ENCODE measurements around the gene INPP5J. TPM values are rescaled to one million over a fixed set of nuclear protein-coding genes. Genes with fewer than 3 reads are reported as not detected.
A peak's percentile ranks its signal among the peaks of the same experiment; 100 is the strongest.

INPP5J gene
- total and polyA plus RNA-seq, 2 of the 13 experiments (the other 11 are each of a cell fraction or from before 2014, with no cell fraction given) = 0.24 to 1.1 TPM

DNA sequence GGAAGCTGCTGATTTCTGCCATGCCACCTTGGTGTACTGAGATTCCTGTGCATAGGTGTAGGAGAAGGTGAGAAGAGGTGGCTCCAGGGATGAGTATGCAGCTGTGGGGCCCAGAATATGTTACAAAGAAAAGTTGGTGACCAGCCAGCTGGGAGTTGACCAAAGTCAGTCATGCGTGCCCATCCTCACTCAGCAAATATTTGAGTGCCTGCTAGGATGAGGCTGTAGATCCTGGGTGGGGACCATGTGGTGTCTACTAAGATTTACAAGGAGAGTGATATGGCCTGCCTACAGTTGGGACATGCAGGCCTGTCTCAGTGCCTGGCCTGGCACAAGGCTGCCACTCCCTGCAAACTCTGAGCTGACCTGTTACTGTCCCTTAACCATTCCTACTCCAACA, 56.6 kb downstream of the INPP5J start:
- TF ChIP-seq STAG1 (CRISPR knock-in tag; IDR thresholded peaks at IDR 0.05) = no peak
- TF ChIP-seq MAFK (conservative IDR thresholded peaks at IDR 0.05 in 1 of 2, IDR thresholded peaks at IDR 0.05 in 1 of 2; ENCODE audit: low read length in 2 of 2) = 0 out of 4 replicates have a peak, but pooled peaks of 1 of the 2 experiments have one; percentile 2
- POLR2A ChIA-PET = no interaction called here
- no peak overlapping the region for H3K9ac ChIP-seq (ENCODE audit: insufficient read depth, low read depth, low read length)
- WGBS (ENCODE audit: low lambda C conversion rate) = 43% methylated on average over 1 of the region's 1 CpG
- intact Hi-C loops (cut with micrococcal nuclease; ENCODE audit: unreplicated experiment) (no loop called here), in situ Hi-C loops (cut with HindIII; ENCODE audit: extremely low pct_ligation_motif_present, low pct_unique_long_range_greater_than_20kb) (no loop called here)
- no peak overlapping the region for H2AFZ ChIP-seq (ENCODE audit: low read length)
- ATAC-seq (peak; percentile 47; the same call in 2 of the 3 replicates), FAIRE-seq (no peak), DNase-seq (ENCODE audit: low spot score) (peak; percentile 50)
- peaks cover 4 to 11% of the 10 kb centered on the region in 2 experiments; a peak in 3 of 5 replicates for H3K36me3 ChIP-seq (replicated peaks in 1 of 2; ENCODE audit: control insufficient read depth in 1 of 2, insufficient read depth in 2 of 2, low read length in 2 of 2)
- H3K79me2 ChIP-seq (ENCODE audit: insufficient read depth, low read length) = peaks cover 27% of the 10 kb centered on the region
- CTCF ChIA-PET (ENCODE audit: low intra/inter-chr PET ratio, low total read pairs) = no interaction called here
- H3K4me2 ChIP-seq (ENCODE audit: low read depth, low read length) = no peak overlapping the region
- H3K9me3 ChIP-seq (ENCODE audit: low read length) = no peaks in the 10 kb centered on the region
- H3K27me3 ChIP-seq (ENCODE audit: control insufficient read depth in 1 of 2, insufficient read depth in 2 of 2, low read length in 2 of 2) = no peaks in the 10 kb centered on the region
- H3K27ac ChIP-seq (ENCODE audit: extremely low read length, insufficient read depth, low read length) = no peak overlapping the region
- H3K4me3 ChIP-seq (replicated peaks in 1 of 3; ENCODE audit: insufficient read depth in 1 of 3, low read depth in 2 of 3, low read length in 3 of 3) = no peak overlapping the region
- BruUV-seq (replicated peaks) = no TSS peak
- 0 out of 2 replicates have a peak, but pooled peaks cover under 1% of the 10 kb centered on the region for H4K20me1 ChIP-seq (ENCODE audit: insufficient read depth, low read length)
- H3K4me1 ChIP-seq (ENCODE audit: insufficient read depth, low read length) = peaks cover 22% of the 10 kb centered on the region

DNA sequence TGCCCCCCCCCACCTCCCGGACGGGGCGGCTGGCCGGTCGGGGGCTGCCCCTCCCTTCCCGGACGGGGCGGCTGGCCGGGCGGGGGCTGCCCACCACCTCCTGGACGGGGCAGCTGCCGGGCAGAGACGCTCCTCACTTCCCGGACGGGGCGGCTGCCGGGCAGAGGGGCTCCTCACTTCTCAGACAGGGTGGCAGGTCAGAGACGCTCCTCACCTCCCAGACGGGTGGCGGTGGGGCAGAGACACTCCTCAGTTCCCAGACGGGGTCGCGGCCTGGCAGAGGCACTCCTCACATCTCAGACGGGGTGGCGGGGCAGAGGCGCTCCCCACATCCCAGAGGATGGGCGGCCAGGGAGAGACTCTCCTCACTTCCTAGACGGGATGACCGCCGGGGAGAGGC, 61.2 kb downstream of the INPP5J start:
- H3K4me1 ChIP-seq (ENCODE audit: insufficient read depth, low read length) = peaks cover 7% of the 10 kb centered on the region
- H3K27me3 ChIP-seq (ENCODE audit: control insufficient read depth in 1 of 2, insufficient read depth in 2 of 2, low read length in 2 of 2) = no peaks in the 10 kb centered on the region
- peaks cover 1 to 33% of the 10 kb centered on the region in 2 experiments; a peak in 4 of 5 replicates for H3K36me3 ChIP-seq (replicated peaks in 1 of 2; ENCODE audit: control insufficient read depth in 1 of 2, insufficient read depth in 2 of 2, low read length in 2 of 2)
- no peak for DNase-seq (ENCODE audit: low spot score)
- FAIRE-seq = no peak
- H3K9ac ChIP-seq (ENCODE audit: insufficient read depth, low read depth, low read length) = no peak overlapping the region
- WGBS (ENCODE audit: low lambda C conversion rate) = no CpG with 5 or more reads among the region's 30 CpGs
- H3K27ac ChIP-seq (ENCODE audit: extremely low read length, insufficient read depth, low read length) = no peak overlapping the region
- H3K4me2 ChIP-seq (ENCODE audit: low read depth, low read length) = no peak overlapping the region
- no peaks in the 10 kb centered on the region for H4K20me1 ChIP-seq (ENCODE audit: insufficient read depth, low read length)
- intact Hi-C loops (cut with micrococcal nuclease; ENCODE audit: unreplicated experiment) (no loop called here), in situ Hi-C loops (cut with HindIII; ENCODE audit: extremely low pct_ligation_motif_present, low pct_unique_long_range_greater_than_20kb) (no loop called here)
- BruUV-seq (replicated peaks) = no TSS peak
- no peaks in the 10 kb centered on the region for H3K9me3 ChIP-seq (ENCODE audit: low read length)
- no peak overlapping the region for H3K4me3 ChIP-seq (replicated peaks in 1 of 3; ENCODE audit: insufficient read depth in 1 of 3, low read depth in 2 of 3, low read length in 3 of 3)
- no peak overlapping the region for H2AFZ ChIP-seq (ENCODE audit: low read length)
- ATAC-seq = no peak
- H3K79me2 ChIP-seq (ENCODE audit: insufficient read depth, low read length) = peaks cover 8% of the 10 kb centered on the region
- CTCF ChIA-PET (ENCODE audit: low intra/inter-chr PET ratio, low total read pairs) = no interaction called here
- POLR2A ChIA-PET = no interaction called here
- TF ChIP-seq TBX2 (CRISPR knock-in tag; IDR thresholded peaks at IDR 0.05; ENCODE audit: borderline replicate concordance) (no peak), ZNF607 (CRISPR knock-in tag; IDR thresholded peaks at IDR 0.05; ENCODE audit: borderline replicate concordance) (no peak), ZNF121 (CRISPR knock-in tag; IDR thresholded peaks at IDR 0.05) (no peak), ZNF766 (CRISPR knock-in tag; IDR thresholded peaks at IDR 0.05; ENCODE audit: borderline replicate concordance) (no peak)
- TF ChIP-seq, protein P1, sequence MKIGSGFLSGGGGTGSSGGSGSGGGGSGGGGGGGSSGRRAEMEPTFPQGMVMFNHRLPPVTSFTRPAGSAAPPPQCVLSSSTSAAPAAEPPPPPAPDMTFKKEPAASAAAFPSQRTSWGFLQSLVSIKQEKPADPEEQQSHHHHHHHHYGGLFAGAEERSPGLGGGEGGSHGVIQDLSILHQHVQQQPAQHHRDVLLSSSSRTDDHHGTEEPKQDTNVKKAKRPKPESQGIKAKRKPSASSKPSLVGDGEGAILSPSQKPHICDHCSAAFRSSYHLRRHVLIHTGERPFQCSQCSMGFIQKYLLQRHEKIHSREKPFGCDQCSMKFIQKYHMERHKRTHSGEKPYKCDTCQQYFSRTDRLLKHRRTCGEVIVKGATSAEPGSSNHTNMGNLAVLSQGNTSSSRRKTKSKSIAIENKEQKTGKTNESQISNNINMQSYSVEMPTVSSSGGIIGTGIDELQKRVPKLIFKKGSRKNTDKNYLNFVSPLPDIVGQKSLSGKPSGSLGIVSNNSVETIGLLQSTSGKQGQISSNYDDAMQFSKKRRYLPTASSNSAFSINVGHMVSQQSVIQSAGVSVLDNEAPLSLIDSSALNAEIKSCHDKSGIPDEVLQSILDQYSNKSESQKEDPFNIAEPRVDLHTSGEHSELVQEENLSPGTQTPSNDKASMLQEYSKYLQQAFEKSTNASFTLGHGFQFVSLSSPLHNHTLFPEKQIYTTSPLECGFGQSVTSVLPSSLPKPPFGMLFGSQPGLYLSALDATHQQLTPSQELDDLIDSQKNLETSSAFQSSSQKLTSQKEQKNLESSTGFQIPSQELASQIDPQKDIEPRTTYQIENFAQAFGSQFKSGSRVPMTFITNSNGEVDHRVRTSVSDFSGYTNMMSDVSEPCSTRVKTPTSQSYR (CRISPR knock-in tag; IDR thresholded peaks at IDR 0.05; ENCODE audit: borderline replicate concordance) = no peak
- TF ChIP-seq, protein P2, sequence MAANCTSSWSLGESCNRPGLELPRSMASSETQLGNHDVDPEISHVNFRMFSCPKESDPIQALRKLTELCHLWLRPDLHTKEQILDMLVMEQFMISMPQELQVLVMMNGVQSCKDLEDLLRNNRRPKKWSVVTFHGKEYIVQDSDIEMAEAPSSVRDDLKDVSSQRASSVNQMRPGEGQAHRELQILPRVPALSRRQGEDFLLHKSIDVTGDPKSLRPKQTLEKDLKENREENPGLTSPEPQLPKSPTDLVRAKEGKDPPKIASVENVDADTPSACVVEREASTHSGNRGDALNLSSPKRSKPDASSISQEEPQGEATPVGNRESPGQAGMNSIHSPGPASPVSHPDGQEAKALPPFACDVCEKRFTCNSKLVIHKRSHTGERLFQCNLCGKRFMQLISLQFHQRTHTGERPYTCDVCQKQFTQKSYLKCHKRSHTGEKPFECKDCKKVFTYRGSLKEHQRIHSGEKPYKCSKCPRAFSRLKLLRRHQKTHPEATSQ (CRISPR knock-in tag; IDR thresholded peaks at IDR 0.05; ENCODE audit: borderline replicate concordance) = no peak
- TF ChIP-seq, protein P3, sequence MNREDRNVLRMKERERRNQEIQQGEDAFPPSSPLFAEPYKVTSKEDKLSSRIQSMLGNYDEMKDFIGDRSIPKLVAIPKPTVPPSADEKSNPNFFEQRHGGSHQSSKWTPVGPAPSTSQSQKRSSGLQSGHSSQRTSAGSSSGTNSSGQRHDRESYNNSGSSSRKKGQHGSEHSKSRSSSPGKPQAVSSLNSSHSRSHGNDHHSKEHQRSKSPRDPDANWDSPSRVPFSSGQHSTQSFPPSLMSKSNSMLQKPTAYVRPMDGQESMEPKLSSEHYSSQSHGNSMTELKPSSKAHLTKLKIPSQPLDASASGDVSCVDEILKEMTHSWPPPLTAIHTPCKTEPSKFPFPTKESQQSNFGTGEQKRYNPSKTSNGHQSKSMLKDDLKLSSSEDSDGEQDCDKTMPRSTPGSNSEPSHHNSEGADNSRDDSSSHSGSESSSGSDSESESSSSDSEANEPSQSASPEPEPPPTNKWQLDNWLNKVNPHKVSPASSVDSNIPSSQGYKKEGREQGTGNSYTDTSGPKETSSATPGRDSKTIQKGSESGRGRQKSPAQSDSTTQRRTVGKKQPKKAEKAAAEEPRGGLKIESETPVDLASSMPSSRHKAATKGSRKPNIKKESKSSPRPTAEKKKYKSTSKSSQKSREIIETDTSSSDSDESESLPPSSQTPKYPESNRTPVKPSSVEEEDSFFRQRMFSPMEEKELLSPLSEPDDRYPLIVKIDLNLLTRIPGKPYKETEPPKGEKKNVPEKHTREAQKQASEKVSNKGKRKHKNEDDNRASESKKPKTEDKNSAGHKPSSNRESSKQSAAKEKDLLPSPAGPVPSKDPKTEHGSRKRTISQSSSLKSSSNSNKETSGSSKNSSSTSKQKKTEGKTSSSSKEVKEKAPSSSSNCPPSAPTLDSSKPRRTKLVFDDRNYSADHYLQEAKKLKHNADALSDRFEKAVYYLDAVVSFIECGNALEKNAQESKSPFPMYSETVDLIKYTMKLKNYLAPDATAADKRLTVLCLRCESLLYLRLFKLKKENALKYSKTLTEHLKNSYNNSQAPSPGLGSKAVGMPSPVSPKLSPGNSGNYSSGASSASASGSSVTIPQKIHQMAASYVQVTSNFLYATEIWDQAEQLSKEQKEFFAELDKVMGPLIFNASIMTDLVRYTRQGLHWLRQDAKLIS (CRISPR knock-in tag; IDR thresholded peaks at IDR 0.05) = no peak
